GM21717 (cell line): ENCODE results near the gene AZGP1.
"Not testable (repeated sequence)": the region's sequence is repeated elsewhere in the genome, so short reads cannot be mapped to it uniquely, and the experiment has no call there.

ENCODE experiments used
- ATAC-seq: cut with Tn5 transposase; IDR thresholded peaks from one replicate; pipeline ENCODE4 v1.9.1; 2021; ENCODE audit warnings: mild to moderate bottlenecking, moderate library complexity; ENCODE audit not compliant: unreplicated experiment

The AZGP1 gene

GRCh38 chr7:99952649-99953048 is 23.2 kb downstream of the AZGP1 start:
- not testable (repeated sequence) for ATAC-seq

DNA sequence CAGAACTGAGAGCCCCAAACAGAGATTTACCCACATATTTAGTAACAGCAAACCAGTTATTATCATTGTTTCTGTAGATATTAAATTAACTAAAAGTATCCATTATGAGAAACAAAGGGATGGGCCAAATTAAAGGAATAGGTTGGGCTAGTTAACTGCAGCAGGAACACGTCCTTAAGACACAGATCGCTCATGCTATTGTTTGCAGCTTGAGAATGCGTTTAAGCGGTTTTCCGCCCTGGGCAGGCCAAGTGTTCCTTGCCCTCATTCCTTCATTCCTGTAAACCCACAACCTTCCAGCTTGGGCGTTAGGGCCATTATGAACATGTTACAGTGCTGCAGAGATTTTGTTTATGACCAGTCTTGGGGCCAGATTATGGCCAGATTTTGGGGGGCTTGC is 25.0 kb downstream of the AZGP1 start:
- ATAC-seq: not testable (repeated sequence)

DNA sequence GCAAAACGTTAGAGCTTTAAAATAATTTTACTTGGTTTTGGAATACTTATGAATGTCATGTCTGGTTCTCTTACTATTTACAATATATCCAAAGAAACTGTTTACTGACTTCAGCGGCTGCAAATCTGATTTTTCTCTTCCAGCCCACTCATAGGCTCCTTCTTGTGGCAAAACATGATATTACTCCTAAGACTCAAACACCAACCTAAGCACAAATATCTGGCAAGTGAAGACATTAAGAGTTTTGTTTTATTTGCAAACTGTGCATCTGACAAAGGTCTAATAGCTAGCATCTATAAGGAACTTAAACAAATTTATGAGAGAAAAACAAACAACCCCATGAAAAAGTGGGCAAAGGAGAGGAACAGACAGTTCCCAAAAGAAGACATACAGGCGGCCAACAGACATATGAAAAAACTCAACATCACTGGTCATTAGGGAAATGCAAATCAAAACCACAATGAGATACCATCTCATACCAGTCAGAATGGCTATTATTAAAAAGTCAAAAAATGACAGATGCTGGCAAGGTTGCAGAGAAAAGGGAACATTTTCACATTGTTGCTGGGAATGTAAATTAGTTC is 26.1 kb downstream of the AZGP1 start:
- no peak for ATAC-seq

GRCh38 chr7:99947608-99948007 is 28.2 kb downstream of the AZGP1 start:
- no peak for ATAC-seq

DNA sequence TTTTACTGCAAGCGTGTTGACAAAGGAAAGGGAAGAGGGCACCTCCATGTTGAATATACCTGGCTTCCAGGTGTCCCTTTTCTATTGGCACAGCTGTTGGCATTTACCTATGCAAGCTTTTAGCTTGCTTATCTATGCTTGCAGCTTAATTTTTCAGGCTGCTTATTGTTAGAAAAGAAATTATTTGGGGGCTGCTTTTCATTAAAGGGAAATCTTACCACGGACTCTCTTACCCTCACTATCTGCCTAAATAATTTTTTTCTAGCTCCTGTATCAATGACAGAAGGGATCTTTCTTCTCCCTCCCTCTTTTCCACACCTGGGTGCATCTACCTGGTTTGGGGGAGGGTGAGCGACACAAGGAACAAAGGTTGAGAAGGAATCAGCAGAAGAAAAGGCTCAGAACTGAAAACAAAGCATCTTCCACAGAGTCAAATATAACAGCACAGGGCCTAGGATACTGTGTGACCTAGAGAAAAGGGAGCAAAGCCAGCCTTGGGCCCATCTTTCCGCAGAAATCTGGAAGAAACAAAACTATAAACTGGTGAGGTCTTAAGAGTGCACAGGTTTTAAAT is 31.2 kb downstream of the AZGP1 start:
- ATAC-seq: no peak

DNA sequence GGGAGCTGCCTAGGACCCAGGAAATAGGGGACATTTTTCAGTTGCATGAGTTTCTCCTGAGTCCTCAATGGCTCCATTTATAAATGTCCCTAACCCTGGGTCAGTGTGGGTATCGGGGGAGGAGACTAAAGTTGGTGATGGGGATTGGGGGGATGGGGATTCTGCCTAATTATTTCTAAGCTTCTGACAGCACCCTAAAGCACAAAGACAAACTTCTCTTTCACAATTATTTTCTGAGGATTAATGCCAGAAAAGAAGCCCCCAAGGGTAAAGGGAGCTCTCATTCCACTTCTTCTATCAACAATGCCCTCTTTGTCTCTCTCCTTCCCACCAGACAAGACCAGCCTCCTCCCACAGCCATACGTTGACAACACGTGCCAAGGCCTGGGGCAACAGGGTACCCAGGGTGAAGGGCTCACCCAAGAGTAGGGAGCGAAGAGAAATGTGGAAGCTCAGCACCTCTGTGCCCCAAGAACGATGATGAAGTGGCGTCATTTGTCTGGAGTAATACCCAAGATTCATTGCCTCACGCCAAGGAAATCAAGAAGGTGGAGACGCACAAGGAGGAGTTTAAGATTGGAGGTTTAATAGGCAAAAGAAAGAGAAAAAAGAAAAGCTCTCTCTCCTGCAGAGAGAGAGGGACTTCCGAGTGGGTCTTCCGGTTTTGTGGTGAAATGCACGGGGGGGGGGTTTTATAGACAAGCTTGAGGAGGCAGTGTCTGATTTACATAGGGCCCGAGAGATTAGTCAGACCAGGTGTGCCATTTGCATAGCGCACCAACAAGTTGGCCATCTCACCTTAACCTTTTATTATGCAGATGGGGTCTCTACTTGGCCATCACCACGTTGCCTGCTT is 32.0 kb downstream of the AZGP1 start:
- ATAC-seq: no peak

- ATAC-seq: no peak
Observed at GRCh38 chr7:99938296-99938695, 37.5 kb downstream of the AZGP1 start.

DNA sequence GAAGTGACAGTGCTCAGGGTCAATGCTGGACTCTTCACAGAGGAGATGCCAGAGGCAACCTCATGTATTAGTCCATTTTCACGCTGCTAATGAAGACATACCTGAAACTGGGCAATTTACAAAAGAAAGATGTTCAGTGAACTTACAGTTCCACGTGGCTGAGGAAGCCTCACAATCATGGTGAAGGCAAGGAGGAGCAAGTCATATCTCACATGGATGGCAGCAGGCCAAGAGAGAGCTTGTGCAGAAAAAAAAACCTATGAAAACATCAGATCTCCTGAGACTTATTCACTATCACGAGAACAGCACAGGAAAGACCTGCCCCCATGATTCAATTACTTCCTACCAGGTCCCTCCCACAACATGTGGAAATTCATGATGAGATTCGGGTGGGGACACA is 40.8 kb downstream of the AZGP1 start:
- not testable (repeated sequence) for ATAC-seq

DNA sequence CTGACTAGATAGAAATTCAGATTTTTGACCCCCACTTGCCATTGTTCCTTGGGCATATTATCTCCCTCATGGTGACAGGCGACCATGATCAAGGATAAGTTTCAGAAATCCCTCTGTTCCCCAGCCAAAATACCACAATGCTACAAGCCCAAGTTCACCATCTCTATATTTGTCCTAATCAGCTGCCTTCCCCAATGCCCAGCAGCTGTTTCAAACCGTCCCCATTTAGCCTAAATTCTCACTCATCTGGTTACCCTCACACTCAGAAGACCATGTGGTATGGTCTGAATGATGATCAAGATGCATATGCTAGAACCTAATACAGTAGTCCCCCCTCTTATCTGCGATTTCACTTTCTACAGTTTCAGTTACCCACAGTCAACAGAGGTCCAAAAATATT is 45.5 kb downstream of the AZGP1 start:
- no peak for ATAC-seq

DNA sequence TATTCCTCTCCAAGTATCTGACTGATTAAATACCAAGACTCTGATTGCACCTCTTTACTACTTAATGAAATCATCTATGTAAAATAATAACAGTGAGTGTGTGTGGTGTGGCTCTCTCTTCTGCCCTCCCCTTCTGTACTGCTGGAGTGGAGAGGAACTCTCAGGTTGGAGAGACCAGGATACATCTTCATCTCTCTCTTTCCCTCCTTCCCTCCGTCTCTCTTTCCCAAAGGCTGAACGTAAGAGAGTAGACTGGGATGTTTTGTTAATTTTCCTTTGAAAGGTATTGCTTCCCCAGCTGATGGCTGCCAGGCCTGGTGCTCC is 46.1 kb downstream of the AZGP1 start:
- no peak for ATAC-seq

- ATAC-seq: no peak
Observed at GRCh38 chr7:99928994-99929729, 46.7 kb downstream of the AZGP1 start, which contains the start of gene GJC3. Gene GJC3 (minus strand): TSS chr7:99929620. CDS start chr7:99929620, 0 bp downstream.

GRCh38 chr7:99928188-99928587 is 47.6 kb downstream of the AZGP1 start:
- no peak for ATAC-seq

DNA sequence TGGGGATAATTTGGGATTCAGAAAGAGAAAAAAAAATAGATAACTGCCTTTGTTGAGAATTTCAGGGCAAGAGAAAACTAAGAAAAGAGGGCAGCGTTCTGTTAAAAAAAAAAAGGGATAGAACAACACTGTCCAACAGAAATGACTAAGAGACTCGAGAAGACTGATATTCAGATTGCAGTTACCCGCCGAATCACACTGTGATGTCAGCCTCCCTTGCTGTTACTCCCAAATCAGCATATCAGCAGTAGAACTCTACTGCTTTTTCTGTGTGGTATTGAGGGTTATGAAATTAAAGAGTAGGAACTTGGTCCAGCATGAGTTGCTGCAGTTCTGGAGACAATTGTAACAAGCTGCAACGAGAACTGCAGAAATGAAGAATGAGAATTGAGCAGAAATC is 48.3 kb downstream of the AZGP1 start:
- no peak for ATAC-seq

DNA sequence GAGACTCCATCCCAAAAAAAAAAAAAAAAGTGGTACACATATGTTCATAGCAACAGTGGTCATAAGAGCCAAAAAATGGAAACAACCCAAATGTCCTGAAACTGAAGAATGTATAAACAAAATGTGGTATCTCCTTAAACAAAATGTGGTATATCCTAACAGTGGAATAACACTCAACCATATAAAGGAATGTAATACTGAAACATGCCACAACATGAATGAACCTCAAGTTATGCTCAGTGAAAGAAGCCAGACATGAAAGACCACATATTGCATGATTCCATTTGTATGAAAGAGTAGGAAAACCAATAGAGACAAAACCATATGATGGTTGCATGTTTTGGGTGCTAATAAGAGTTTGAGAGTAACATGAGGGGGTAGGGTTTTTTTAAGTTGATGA is 49.5 kb downstream of the AZGP1 start:
- no peak for ATAC-seq

- ATAC-seq: no peak
Observed at GRCh38 chr7:99923200-99923599, 52.6 kb downstream of the AZGP1 start.

DNA sequence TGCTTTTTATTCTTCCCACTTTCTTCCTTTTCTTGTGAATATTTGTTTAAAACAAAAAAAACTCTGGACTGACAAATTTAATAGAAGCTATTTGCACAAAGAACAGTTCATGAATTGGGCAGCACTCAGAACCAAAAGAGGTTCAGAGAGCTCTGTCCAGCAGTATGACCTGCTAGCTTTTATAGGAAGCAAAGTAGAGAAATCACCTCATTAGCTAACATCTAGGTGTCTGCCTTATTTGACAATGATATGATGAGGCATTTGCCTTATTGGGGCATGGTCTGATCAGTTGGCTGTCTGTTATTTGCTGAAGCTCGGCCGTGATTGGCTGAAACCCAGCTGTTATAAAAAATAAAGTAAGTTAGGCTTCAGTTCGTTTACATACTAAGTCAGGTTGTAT is 55.7 kb downstream of the AZGP1 start:
- ATAC-seq: no peak

DNA sequence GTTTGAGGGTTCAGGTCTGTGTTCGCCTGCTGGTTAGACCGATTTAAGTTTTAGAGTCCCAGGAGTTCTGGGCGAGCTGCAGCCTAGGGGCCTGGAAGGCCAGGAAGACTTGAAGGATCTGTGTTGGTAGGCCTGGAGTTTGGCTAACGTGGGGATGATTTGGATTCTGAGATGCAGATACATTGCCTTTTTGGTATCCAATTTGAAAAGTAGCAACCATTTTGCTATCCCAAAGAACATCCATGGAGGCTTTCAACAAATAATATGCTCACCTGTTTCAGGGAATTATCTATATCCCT is 56.1 kb downstream of the AZGP1 start:
- no peak for ATAC-seq

- peak; percentile 93 for ATAC-seq
Observed at GRCh38 chr7:99918959-99919813, 56.6 kb downstream of the AZGP1 start, which contains the start of gene TRIM4. Gene TRIM4 (minus strand): TSS chr7:99919530. CDS start chr7:99919401, 129 bp downstream.
